Brain microvascular endothelial cell (primary cell): ENCODE data around the gene DESI2.
A peak's percentile ranks its signal among the peaks of the same experiment; 100 is the strongest.

Source experiments
- DNase-seq: peaks from one replicate; pipeline ENCODE4 v3.0.0-alpha.2; 2020
- H3K27ac ChIP-seq: fragments of 250-450 bp; sonication (Bioruptor Pico); 2 replicates; pipeline ENCODE4 v1.5.1; 2020; ENCODE audit warnings: mild to moderate bottlenecking, moderate library complexity
- H3K27me3 ChIP-seq: fragments of 250-450 bp; sonication (Bioruptor Pico); replicated peaks from 2 replicates; pipeline ENCODE4 v1.5.1; 2020; ENCODE audit warnings: mild to moderate bottlenecking
- H3K36me3 ChIP-seq: fragments of 250-450 bp; sonication (Bioruptor Pico); replicated peaks from 2 replicates; pipeline ENCODE4 v1.5.1; 2020; ENCODE audit warnings: mild to moderate bottlenecking
- H3K4me3 ChIP-seq: 2 replicates; pipeline ENCODE4 v1.5.1; 2011; ENCODE audit warnings: low read depth, mild to moderate bottlenecking, control low read depth, low read length, moderate library complexity
- CTCF ChIP-seq: IDR thresholded peaks from 2 replicates; pipeline ENCODE4 v1.5.1; 2011; ENCODE audit warnings: low read depth, mild to moderate bottlenecking, moderate library complexity, low read length, control low read depth, inconsistent platforms; ENCODE audit errors: missing control alignments
- in situ Hi-C: cut with HindIII; loops from 2 replicates; pipeline ENCODE4 v1.10.0; 2017; ENCODE audit warnings: low sequenced_read_pairs, low pct_ligation_motif_present

Gene DESI2

GRCh38 chr1:244652623-244653438 lies at the start of gene DESI2:
TSS of gene DESI2 (plus strand) at chr1:244653126. CDS start at chr1:244653314, 188 bp downstream.
- in situ Hi-C loops: no loop called here
- H3K27ac ChIP-seq: peak within 1 kb of the TSS; percentile 75
- H3K36me3 ChIP-seq: peaks cover 2% of the 10 kb centered on the region
- DNase-seq: peak; percentile 100
- peak; percentile 57 for TF ChIP-seq CTCF
- peak within 1 kb of the TSS; percentile 87 for H3K4me3 ChIP-seq
- H3K27me3 ChIP-seq: no peaks in the 10 kb centered on the region

GRCh38 chr1:244603498-244603897 lies 49.4 kb upstream of the DESI2 start:
- H3K36me3 ChIP-seq: no peaks in the 10 kb centered on the region
- in situ Hi-C loops: no loop called here
- H3K27ac ChIP-seq: no peak overlapping the region
- DNase-seq: peak; percentile 12
- no peak overlapping the region for H3K4me3 ChIP-seq
- peak; percentile 53 for TF ChIP-seq CTCF
- H3K27me3 ChIP-seq: no peaks in the 10 kb centered on the region

GRCh38 chr1:244605835-244606370 lies 47.0 kb upstream of the DESI2 start:
- Histone ChIP-seq H3K27me3 (no peaks in the 10 kb centered on the region), H3K4me3 (no peak overlapping the region), H3K36me3 (no peaks in the 10 kb centered on the region), H3K27ac (no peak overlapping the region)
- DNase-seq: no peak
- TF ChIP-seq CTCF: no peak
- in situ Hi-C loops: no loop called here

- TF ChIP-seq CTCF: no peak
- H3K36me3 ChIP-seq: no peaks in the 10 kb centered on the region
- in situ Hi-C loops: no loop called here
- H3K27me3 ChIP-seq: no peaks in the 10 kb centered on the region
- H3K4me3 ChIP-seq: no peak overlapping the region
- no peak overlapping the region for H3K27ac ChIP-seq
- DNase-seq: no peak
These were observed 38.7 kb upstream of the DESI2 start for GRCh38 chr1:244614113-244614836.

- Histone ChIP-seq H3K27ac (no peak overlapping the region), H3K27me3 (no peaks in the 10 kb centered on the region), H3K36me3 (no peaks in the 10 kb centered on the region), H3K4me3 (no peak overlapping the region)
- no peak for DNase-seq
- in situ Hi-C loops: no loop called here
- TF ChIP-seq CTCF: no peak
These were observed 38.0 kb upstream of the DESI2 start for GRCh38 chr1:244614879-244615278.
